HG02678 (cell line): Measurements from ENCODE around the gene NKX2-3.

Experiments
- ATAC-seq: cut with Tn5 transposase; IDR thresholded peaks from one replicate; pipeline ENCODE4 v1.9.1; 2021; ENCODE audit warnings: mild to moderate bottlenecking, moderate library complexity; ENCODE audit not compliant: unreplicated experiment

NKX2-3 gene

DNA sequence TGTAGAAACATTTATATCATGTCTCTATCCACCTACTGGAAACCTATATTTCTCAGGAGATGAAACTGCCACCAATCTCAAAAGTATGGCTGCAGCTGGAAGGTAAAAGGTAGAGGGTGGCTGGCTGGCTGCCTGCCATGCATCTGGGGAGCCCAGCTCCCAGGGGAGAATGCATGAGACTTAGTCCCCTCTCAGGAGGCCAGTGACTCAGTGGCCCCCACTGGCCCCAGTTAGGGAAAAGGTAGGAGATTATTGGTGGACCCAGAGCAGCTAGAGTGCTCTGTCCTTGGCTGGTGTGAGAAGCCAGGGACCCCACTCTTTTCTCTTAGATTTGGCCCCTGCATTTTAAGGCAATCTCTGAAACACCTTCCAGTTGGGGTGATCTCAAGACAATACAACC lies 6.8 kb upstream of the NKX2-3 start:
- ATAC-seq: no peak

DNA sequence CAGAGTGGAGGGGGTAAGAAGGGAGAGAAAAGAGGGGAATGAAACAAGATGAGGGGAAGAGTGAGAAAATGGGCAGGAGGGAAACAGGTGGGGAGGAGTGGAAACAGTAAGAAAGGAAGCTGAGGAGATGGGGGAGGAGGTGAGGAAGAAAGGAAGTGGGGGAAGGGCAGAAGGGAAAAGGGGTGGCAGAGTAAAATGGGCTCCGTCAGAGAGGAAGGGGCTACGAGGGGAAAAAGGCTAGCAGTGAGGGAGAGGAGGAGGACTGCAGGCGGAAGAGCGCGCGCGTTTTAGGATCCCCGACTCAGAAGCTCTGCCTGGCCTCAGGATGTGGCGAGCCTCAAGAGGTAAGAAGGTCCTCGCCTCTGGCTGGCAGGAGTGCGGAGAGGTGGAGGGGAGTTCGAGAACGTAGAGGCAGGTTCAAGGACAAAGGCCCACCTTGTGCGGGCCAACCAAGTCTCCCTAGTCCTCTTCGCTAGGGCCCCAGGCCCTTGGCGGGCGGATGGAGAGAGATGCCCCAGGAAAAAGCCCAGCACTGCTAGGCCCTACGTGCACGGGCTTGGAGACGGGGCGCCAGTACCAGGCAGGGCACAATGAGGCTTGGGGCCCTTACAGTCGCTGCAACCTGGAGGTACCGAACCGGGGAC lies 5.8 kb upstream of the NKX2-3 start:
- no peak for ATAC-seq

DNA sequence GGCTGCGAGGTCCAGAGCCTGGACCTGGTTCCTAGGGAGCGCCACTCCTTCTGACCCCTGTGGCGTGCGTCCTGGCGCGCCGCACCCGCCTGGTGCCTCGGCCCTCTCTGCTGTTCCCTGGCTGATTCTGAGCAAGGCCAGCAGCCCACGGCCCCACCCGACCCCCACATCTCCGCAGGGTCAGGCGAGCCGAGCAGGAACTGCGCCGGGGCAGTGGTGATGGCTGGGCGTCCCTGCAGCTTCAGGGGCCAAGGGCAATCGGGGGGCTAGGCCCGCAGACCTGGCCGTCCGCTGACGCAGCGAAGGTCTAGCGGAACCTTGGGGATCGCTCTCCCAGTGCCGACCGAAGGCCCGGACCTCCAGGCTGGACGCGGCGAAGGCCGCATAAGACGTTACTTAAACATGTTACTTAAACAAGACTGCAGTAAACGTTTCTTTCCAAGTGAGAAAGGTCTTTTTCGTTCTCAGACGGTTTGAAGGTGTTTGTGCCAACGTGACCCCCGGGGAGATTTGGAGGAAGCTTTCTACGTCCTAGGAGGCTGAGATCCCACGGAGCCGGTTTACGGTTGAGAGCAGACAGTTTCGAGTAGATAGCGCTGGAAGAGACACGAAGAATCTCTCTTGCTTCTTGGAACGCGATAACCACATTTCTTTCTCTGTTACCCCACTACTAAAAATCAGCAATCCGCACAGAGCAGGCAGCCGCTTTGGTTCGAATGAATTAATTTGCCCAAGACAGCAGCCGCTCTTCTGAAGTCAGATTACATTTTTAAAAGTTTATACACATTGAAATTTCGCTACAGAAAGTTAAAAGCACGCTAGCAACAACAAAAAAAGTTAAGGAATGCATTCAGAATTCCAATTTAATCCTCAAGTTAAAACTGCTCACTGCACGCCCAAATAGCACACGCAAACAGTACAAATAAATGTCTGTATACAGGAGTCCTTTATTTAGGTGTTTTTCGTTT lies 4.9 kb upstream of the NKX2-3 start:
- no peak for ATAC-seq

DNA sequence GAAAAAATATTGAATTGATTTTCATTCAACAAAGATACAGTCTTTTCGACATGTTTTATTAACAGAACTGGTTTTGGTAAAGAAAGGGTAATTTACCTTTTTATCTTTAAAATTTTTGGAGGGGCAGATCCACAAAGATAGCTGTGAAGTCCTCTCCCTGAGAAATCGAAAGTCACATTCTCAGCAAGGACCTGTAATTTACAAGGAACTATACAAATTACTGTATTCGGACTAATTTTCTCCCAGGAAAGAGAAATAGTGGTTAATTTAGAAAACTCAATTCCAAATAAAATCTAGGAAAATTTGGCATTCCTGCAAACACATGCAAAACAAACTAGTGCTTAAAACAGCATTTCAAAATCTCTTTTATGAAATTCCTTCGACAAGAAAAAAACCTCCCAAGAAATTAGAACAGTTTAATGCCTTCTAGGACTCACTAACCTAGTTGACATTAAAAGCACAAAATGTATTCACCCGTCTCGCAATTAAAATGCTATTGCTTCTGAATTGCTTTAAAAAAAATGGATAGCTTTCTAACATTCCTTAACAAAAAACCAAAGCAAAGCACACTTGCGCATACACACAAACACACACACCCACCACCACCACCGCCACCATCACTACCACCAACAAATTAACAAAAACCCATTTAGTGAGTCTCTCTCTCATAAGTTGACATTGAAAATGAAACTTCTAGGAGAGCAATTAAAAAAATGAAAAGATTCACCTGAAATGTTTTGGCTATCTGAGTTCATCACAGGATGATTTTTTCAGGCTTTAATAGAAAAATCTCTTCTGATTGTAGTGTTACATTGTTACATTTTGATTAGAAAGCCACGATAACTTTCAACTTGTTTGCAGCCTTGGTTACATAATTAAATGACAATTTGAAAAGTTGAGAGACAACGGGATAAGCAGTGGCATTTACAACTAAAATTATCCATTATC lies 4.0 kb upstream of the NKX2-3 start:
- no peak for ATAC-seq

DNA sequence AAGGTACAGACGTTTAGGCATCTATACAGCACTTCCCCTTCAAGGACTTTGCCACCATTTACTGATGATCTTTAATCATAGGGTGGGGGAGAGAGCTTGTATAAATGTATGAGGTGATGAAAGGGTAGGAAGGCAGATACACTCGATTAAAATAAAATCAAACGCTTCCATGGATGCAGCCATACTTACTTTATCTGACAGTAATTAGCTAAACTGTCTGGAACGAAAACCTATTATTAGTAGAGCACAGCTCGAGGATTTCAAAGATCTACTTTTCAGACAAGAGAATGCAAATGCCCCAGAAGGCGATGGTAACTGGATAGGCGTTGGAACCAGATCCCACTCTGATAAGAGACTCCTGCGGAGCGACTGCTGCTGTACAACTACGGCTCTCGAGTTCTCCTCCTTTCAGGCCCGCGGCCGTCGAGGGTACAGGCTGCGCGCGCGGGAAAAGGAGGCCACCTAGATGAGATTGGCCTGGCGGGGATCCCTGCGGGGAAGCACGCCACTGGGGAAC lies 3.1 kb upstream of the NKX2-3 start:
- ATAC-seq: no peak

DNA sequence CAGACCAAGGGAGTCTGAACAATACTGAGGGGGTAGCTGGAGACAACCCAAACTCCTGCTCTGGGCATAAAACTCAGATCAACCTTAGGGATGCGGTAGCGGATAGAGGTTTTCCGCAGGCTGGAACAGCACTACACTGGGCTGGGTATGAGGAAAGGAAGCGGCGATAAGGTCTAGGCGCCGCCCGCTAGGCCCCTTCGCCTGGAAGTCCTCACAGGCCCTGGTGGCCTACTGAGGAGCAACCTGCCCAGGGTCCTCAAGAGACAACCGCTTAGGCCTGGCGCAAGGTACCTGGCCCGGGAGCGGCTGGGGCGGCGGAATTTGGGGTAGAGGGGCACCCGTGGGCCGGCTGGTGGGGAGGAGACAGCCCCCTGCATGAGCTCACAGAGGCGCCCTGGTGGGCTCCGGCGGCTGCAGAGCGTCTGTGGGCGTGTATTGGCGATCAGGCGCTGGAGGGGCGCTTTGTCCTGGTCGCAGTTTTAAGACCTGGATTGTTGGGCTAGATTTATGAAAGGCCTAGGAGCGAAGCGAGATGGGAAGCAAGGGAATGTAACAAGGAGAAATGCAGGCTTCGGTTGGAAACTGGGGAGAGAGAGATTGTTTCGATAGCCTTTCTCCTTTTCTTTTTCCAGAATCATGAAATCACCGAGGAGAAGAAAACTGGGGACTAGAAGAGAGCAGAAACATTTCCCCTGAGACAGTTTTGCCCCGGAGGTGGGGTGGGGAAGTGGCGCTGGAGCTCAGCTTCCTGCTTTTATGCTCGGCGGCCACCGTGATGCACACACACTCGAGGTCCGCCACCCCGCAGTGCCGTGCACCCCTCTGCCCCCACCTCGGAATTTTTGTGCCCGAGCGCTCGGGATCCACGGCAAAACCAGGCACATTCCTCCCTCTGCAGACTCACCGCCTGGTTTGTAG lies 2.4 kb upstream of the NKX2-3 start:
- ATAC-seq: no peak

DNA sequence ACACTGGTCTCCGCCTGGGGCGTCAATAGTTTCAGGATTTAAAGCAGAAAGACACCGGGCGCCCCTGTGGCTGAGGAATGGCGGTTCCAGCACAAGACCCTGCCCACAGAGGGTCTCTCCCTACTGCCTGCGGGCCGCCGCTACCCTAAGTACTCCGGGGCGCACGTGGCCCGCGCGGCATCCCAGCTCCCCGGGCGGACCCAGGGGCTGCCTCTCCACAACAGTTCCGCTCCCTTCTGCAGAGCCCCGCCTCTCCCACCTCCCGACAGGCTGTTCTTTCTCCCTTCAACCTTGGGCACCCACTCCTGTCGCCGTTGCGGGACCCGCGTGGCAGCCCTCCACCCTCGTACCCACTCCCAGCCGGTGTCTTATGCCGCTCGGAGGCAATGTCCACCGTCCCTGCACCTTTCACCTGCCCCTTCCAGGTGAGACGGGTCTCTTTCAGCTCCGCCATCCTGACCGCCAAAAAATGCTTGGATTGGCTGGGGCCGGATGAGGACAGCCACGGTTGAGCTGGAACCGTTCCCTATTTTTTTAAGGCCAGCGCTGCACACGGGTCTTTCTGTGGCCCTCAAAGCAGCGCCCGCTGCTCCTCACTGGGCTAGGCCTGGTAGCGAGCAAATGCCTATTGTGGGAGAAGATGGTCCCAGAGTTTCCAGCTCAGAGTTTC lies 1.6 kb upstream of the NKX2-3 start:
- ATAC-seq: no peak

DNA sequence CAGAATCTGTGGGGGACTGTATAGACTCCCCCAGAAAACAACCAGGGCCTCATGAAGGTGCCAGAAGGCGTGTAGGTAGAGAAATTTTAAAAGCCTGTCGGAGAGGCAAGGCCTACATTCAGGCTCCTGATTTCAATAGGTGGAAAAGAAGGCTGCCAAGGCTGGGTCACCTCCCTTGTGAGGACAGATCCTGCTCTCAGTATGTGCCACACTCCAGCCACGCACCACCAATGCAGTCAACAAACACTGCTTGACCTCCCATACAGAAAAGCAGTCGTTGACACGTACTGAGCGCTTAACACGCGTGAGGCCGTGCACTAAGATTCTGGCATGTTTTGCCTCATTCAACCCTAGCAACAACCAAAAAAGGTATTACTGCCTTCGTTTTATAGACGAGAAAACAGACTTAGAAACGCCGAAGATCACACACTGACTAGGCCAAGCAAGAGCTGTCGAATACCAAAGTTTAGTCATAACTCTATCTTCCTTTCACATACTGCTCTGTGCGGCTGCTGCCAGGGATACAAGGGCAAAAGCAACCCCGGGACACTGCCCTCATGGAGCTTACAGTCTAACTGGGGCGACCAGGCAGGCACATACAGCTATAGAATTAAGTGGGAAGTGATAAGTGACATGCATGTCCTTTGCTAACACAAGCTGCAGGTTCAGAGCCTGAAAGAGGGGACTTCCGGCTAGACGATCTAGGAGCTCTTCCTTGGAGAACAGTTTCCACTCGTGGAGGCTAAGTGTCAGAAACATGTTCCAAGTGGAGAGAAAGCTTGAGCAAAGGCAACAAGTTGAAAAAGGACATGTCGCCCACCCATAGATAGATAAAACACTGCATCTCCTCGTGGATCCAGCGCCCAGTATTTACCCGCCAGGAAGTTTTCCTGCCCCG lies 797 bp upstream of the NKX2-3 start:
- ATAC-seq: no peak

DNA sequence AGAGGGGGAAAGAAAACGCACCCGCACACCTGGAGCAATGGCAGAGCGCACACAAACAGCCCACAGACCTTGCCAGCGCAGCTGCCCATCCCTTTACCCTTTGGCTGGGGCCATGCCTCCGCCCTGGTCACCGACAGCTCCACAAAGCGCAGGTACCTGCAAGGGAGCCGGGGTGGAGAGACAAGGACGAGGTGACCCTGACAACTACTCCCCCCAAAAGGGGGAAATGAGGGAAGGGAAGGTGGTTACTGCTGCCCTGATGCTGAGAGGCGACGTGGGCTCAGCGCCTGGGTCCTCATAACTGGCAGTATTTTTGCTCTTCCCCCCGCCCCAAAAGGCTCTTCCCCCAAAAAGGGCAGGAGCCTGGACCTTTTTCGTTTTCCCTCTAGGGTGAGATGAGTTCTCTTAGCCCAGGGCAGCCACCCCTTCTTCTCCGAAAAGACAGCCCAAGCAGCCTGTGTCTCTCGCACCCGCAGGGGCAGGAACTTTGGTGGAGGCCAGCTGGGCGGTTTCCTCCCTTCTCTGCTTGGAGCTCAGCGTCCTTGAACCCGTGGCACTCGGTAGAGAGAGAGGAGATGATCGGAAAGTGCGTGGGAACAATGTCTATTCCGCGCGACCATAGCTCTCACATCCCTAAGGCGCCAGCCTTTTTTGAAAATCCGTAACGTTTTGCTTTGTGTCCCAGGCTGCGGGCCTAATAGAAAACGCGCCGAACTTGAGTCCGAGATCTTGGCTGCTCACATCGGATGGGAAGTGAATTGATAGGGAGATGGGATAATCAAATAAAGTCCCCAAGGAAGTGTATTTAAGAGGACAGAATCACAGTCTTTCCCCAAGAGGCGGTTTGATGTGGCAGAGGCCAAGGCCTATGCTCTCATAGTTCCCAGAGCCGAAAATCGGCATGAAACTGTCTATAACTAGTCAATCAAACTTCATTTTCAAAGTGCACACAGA lies 1.0 kb downstream of the NKX2-3 start:
- no peak for ATAC-seq

DNA sequence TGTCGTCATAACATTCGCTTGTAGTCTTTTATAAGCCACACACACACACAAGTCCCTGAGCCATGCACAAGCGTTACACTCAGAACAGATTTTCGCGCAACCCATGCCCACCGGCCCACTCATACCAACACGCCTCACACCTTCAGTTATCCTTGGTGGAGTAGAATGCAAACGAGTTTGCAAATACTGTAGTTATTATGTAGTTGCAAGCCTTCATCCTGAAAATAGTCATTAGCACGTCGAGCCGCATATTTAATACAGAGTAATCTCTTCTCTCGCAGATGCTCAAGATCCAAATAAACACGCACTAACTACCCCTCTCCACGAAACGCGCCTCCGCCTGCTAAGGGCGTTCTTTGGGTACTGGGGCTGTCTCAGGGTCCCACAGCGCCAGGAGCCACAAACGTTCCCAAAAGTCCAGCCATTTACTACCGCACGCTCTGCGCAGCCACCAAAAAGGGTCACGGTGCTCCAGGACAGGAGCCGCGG lies 1.8 kb downstream of the NKX2-3 start:
- no peak for ATAC-seq

DNA sequence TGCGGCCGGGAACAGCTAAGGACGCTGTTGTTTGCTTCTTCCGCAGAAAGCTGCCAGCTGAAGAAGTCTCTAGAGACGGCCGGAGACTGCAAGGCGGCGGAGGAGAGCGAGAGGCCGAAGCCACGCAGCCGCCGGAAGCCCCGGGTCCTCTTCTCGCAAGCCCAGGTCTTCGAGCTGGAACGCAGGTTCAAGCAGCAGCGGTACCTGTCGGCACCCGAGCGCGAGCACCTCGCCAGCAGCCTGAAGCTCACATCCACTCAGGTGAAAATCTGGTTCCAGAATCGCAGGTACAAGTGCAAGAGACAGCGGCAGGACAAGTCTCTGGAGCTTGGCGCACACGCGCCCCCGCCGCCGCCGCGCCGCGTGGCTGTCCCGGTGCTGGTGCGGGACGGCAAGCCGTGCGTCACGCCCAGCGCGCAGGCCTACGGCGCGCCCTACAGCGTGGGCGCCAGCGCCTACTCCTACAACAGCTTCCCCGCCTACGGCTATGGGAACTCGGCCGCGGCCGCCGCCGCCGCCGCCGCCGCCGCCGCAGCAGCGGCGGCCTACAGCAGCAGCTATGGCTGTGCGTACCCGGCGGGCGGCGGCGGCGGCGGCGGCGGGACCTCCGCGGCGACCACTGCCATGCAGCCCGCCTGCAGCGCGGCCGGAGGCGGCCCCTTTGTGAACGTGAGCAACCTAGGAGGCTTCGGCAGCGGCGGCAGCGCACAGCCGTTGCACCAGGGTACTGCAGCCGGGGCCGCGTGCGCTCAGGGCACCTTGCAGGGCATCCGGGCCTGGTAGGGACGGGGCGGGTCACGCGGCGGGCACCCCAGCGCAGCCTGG lies 2.4 kb downstream of the NKX2-3 start:
- ATAC-seq: no peak

DNA sequence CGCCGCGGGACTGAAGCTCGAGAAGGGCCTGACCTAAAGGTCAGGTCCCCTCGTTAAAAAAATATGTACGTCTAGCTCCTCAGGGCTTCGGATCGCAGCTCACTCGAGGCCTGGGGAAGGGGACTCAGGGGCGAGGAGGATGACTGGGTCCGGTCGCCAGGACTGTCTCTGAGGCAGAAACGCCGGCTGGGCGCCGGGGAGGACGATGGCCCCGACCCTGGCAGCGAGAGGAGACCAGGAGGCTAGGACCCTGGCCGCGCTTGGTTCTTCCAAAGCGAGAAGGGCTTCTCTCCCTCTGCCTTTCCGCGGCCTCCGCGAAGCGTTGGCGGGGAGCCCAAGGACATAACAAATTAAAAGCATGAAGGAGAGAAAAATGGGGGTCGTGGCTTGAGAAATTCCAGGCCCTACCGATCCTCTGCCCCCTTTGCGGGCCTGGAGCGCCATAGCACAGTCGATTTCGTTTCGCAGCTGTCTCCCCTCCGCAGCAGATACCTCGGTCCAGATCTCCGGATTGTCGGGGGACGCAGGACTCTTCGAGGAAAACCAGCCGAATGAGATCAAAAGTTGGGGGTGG lies 3.1 kb downstream of the NKX2-3 start:
- ATAC-seq: no peak

DNA sequence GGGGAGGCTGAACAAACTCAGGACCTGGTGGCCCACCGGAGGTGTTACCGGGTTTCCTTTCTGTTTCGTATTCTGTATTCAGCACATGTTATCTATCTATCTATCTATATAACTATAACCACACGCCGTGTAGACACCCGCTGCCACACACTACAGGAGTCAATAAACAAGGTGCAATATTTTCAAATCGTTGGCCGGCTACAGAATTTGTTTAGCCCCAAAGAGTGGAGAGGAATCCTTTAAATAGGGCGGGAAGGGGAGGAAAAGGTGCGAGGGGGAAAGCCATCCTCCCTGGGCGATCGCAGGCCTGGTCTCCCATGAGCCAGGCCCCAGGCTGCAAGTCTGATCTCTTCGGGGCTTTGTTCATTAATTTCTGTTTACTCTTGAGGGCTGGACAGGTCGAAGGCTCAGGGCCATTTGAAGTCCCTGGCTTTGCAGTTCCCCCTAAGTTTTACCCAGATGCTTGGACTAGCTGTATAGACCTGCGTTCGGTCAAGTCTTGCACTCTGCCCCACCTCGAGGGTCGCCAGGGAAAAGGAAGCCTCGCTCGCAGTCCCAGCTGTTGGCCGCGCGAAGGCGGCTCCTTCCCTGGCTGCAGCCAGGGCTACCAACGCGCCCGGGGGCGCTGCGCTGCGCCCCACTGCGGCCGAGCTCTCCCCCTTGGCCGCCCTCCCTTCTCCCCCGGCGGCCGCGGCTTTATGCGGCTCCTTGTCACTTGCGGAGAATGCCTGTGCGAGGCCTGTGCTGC lies 3.8 kb downstream of the NKX2-3 start:
- ATAC-seq: no peak

DNA sequence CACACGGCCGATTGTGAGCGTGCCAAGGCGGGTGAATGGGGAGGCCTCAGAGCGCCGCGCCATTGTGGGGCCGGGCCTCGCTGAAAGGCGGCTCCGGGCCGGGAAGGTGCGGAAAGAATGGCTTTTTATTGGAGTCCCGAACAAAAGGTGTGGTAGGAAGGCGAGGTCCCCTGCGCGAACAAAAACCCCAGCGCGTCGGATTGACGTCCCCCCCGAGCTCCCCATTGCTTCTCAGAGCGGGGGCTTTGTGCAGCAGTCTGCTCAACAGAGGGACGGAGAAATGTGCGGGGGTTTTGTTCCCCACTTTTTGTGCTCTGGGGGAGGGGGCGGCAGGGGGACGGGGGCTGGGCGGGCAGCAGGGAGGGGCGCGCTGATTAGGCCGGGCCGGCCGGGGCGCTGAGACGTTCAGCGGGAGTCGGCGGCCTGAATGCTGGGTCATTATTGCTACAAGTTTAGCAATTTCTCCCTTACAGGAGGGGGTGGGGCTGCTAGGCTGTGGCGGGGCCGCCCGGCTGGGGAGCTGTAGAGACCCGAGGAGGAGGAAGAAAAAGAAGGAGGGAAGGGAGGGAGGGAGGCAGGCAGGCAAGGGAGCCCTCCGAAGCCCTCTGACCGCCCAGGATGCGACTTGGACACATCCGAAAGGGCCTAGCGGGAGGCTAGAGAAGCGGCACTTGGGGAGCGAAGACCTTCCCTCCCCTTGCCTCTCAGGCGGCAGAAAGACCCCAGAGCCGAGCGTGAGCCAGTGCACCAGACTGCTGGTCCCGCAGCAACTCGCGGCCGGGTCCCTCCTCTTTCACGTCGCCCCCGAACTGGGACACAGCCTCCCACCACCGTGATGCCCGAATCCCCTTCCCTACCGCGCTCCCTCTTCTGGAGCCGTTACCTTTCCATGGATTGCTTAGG lies 4.6 kb downstream of the NKX2-3 start:
- ATAC-seq: no peak
